Measurements from ENCODE around the gene DYRK2. TPM values are rescaled to one million over a fixed set of nuclear protein-coding genes. Genes with fewer than 3 reads are reported as not detected.
A peak's percentile ranks its signal among the peaks of the same experiment; 100 is the strongest.

Gene DYRK2
- total RNA-seq, 1 donor from 2014 or later: 16.2 TPM

DNA sequence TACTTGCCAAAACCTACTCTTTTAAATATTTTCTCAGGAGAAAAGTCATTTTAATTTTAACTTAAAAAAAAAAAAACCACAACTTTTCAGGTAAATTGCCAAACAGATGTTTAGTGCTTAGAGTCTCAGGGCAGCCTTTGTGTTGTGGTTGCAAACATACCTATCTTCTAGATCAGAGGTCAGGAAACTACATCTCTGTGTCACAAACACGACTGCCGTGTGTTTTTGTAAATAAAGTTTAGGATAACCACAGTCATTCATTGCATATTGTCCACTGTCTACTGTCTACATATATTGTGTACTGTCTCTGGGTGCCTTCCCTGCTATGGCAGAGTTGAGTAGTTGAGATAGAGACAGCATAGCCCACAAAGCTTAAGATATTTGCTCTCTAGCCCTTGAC is 48.9 kb downstream of the DYRK2 start:
- Histone ChIP-seq H3K4me3 (no peak overlapping the region), H3K27me3 (no peaks in the 10 kb centered on the region), H3K4me1 (no peaks in the 10 kb centered on the region), H3K36me3 (no peaks in the 10 kb centered on the region), H3K27ac (no peak overlapping the region), H3K9me3 (no peaks in the 10 kb centered on the region)
- intact Hi-C loops (cut with DNase I): no loop called here
- no peak for DNase-seq (ENCODE audit: extremely low spot score in 2 of 2)
- TF ChIP-seq, protein P1, sequence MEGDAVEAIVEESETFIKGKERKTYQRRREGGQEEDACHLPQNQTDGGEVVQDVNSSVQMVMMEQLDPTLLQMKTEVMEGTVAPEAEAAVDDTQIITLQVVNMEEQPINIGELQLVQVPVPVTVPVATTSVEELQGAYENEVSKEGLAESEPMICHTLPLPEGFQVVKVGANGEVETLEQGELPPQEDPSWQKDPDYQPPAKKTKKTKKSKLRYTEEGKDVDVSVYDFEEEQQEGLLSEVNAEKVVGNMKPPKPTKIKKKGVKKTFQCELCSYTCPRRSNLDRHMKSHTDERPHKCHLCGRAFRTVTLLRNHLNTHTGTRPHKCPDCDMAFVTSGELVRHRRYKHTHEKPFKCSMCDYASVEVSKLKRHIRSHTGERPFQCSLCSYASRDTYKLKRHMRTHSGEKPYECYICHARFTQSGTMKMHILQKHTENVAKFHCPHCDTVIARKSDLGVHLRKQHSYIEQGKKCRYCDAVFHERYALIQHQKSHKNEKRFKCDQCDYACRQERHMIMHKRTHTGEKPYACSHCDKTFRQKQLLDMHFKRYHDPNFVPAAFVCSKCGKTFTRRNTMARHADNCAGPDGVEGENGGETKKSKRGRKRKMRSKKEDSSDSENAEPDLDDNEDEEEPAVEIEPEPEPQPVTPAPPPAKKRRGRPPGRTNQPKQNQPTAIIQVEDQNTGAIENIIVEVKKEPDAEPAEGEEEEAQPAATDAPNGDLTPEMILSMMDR (IDR thresholded peaks at IDR 0.05): no peak
- TF ChIP-seq POLR2AphosphoS5 (IDR thresholded peaks at IDR 0.05; ENCODE audit: insufficient read depth in 1 of 2, low read depth in 1 of 2) (no peak), POLR2A (IDR thresholded peaks at IDR 0.05) (no peak)

DNA sequence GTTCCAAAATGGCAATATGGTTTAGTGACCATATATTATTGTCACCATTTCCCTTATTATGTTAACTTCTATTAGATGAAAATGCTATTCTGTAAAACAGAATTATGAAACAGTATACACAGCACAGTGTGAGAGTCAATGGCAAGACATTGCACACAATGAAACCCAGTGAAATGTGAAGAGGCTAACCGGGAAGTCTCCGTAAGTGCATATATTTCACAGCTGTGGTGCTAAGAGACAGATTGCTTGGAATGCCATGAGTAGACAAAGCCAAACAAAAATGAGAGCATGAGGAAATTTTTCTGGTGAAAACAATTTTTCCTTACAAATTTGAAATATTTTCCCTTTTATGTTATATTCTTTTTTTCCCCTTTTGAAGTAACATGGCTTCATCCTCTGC is 49.4 kb downstream of the DYRK2 start:
- intact Hi-C loops (cut with DNase I): no loop called here
- no peaks in the 10 kb centered on the region for H3K9me3 ChIP-seq
- no peaks in the 10 kb centered on the region for H3K4me1 ChIP-seq
- TF ChIP-seq POLR2AphosphoS5 (IDR thresholded peaks at IDR 0.05; ENCODE audit: insufficient read depth in 1 of 2, low read depth in 1 of 2): no peak
- TF ChIP-seq, protein P1 (IDR thresholded peaks at IDR 0.05): no peak
- TF ChIP-seq POLR2A (IDR thresholded peaks at IDR 0.05): no peak
- H3K27ac ChIP-seq: no peak overlapping the region
- H3K4me3 ChIP-seq: no peak overlapping the region
- no peaks in the 10 kb centered on the region for H3K27me3 ChIP-seq
- DNase-seq (ENCODE audit: extremely low spot score in 2 of 2): no peak
- H3K36me3 ChIP-seq: no peaks in the 10 kb centered on the region

DNA sequence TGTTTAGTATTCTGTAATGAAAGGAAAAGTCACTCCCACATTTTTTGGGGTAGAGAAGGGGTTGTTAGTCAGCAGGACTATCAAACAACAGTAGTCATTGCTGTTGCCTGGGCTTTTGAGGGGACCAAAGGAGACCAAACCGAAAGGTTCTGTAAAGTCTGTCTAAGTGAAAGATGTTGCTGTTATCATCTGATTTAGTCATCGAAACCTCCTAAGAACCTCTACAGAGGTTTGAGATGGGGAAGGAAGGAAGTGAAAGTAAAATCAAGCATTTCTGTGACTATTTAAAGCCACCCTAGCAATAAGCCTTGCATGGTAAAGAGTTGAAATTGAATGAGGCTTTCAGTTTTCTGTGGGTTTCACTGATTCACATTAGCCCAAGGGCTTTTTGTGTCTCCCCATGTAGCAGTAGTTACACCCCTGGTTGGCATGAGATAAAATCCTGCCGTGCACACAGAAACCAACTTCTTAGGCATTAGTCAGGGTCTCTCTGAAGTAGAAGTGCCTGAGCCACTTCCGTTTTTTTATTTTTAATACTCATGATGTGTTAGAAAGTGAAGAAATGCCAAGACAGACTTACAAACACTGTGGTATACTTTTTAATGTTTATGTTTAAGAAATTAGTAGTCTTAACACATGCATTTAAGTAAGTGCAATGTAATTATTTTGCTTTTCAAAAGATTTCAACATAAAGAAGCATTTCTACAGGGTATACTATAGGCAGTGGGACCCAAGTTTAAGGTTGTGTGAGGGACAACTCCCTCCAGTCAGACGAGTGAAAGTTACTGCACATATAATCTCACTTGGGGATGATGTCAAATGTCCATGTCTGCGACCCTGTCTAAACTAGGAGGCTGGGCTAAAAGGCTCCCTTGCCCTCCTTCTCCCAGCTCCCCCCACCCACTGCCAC is 50.4 kb downstream of the DYRK2 start:
- intact Hi-C loops (cut with DNase I): no loop called here
- Histone ChIP-seq H3K36me3 (no peaks in the 10 kb centered on the region), H3K9me3 (no peaks in the 10 kb centered on the region), H3K4me1 (no peaks in the 10 kb centered on the region), H3K27me3 (no peaks in the 10 kb centered on the region), H3K27ac (no peak overlapping the region), H3K4me3 (peak overlapping the region in 1 of 2 donors; percentile 15)
- no peak for TF ChIP-seq POLR2AphosphoS5 (IDR thresholded peaks at IDR 0.05; ENCODE audit: insufficient read depth in 1 of 2, low read depth in 1 of 2)
- TF ChIP-seq, protein P1 (IDR thresholded peaks at IDR 0.05): no peak
- no peak for TF ChIP-seq POLR2A (IDR thresholded peaks at IDR 0.05)
- no peak for DNase-seq (ENCODE audit: extremely low spot score in 2 of 2)

DNA sequence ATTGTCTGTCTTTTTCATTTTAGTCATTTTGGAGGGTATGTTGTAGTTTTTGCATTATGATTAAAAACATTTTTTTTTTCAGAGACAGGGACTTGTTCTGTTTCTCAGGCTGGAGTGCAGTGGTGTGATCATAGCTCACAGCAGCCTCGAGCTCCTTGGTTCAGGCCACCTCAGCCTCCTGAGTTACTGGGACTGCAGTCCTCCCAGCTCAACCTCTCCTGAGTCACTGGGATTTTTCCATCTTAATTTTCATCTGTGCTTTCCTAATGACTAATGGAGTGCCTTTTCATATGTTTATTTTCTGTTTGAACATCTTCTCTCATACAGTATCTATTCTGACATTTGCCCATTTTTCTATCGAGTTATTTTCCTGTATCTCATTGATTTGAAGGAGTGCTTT is 52.6 kb downstream of the DYRK2 start:
- Histone ChIP-seq H3K9me3 (no peaks in the 10 kb centered on the region), H3K27me3 (no peaks in the 10 kb centered on the region), H3K36me3 (no peaks in the 10 kb centered on the region), H3K27ac (no peak overlapping the region), H3K4me3 (no peak overlapping the region), H3K4me1 (peaks cover 5% of the 10 kb centered on the region)
- TF ChIP-seq POLR2AphosphoS5 (IDR thresholded peaks at IDR 0.05; ENCODE audit: insufficient read depth in 1 of 2, low read depth in 1 of 2) (no peak), POLR2A (IDR thresholded peaks at IDR 0.05) (no peak)
- TF ChIP-seq, protein P1 (IDR thresholded peaks at IDR 0.05): no peak
- intact Hi-C loops (cut with DNase I): no loop called here
- no peak for DNase-seq (ENCODE audit: extremely low spot score in 2 of 2)

DNA sequence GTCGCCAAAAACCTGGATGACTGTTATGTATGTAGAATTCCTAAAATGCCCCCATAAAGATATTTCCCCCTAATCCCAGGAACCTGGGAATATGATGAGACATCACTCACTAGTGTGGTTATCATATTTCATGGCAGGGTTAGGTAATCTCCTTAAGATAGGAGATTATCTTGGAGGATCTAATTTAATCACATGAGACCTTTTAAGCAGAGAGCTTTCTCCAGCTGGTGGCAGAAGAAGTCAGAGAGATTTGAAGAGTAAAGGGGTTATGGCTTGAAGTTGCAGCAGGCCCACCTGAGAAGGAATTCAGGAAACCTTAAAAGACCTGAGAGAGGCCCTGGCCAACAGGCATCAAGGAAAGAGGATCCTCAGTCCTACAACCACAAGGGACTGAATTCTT is 53.6 kb downstream of the DYRK2 start:
- Histone ChIP-seq H3K36me3 (no peaks in the 10 kb centered on the region), H3K4me3 (no peak overlapping the region)

More for the DNA sequence above, 53.6 kb downstream of the DYRK2 start:
- Histone ChIP-seq H3K9me3 (no peaks in the 10 kb centered on the region), H3K4me1 (peaks cover 9% of the 10 kb centered on the region), H3K27ac (no peak overlapping the region), H3K27me3 (no peaks in the 10 kb centered on the region)
- intact Hi-C loops (cut with DNase I): no loop called here
- TF ChIP-seq POLR2A (IDR thresholded peaks at IDR 0.05) (no peak), POLR2AphosphoS5 (IDR thresholded peaks at IDR 0.05; ENCODE audit: insufficient read depth in 1 of 2, low read depth in 1 of 2) (no peak)
- TF ChIP-seq, protein P1 (IDR thresholded peaks at IDR 0.05): no peak
- DNase-seq (ENCODE audit: extremely low spot score in 2 of 2): no peak
